Prostate gland (tissue), 2 donors: ENCODE data around the gene PDE6G. TPM values are rescaled to one million over a fixed set of nuclear protein-coding genes. Genes with fewer than 3 reads are reported as not detected.

Experiments used
- DNase-seq: peaks from one replicate; pipeline ENCODE4 v3.0.0-alpha.2; 2019; ENCODE audit warnings: low spot score
- H3K27ac ChIP-seq, 2 donors: fragments of 200-600 bp; sonication (generic); 2 replicates each; pipeline ENCODE4 v1.5.1; 2017 to 2019
- H3K27me3 ChIP-seq: fragments of 200-600 bp; sonication (generic); replicated peaks from 2 replicates; pipeline ENCODE4 v1.5.1; 2019; ENCODE audit not compliant: insufficient read depth
- H3K36me3 ChIP-seq, 2 donors: fragments of 200-600 bp; sonication (generic); 1 replicate in 1 of 2; 2 replicates in 1 of 2; pipeline versions ENCODE4 v1.5.1 to v1.8.1; 2017 to 2019
- H3K4me1 ChIP-seq: fragments of 200-600 bp; sonication (generic); replicated peaks from 2 replicates; pipeline ENCODE4 v1.5.1; 2019
- H3K4me3 ChIP-seq, 2 donors: fragments of 200-600 bp; sonication (generic); 2 replicates each; pipeline ENCODE4 v1.5.1; 2017 to 2019
- H3K9me3 ChIP-seq: fragments of 200-600 bp; sonication (generic); 2 replicates; pipeline ENCODE4 v1.5.1; 2017
- POLR2A ChIP-seq: fragments of 450-650 bp; IDR thresholded peaks from one replicate; pipeline ENCODE4 v1.6.1; 2016; ENCODE audit warnings: antibody characterized with exemption, mild to moderate bottlenecking
- POLR2AphosphoS5 ChIP-seq: sonication (generic); formaldehyde crosslinking; IDR thresholded peaks from one replicate; pipeline ENCODE4 v1.6.1; 2017; ENCODE audit warnings: antibody characterized with exemption
- whole genome bisulfite sequencing: methylation state at CpG from one replicate; pipeline ENCODE4 v1.1.5; 2018; 5-methylcytosine and 5-hydroxymethylcytosine counted together
- intact Hi-C: fragments of 100-400 bp; cut with DNase I; formaldehyde crosslinking; loops from one replicate; pipeline ENCODE4 v1.14.2; 2022
- total RNA-seq, 2 donors: library from RNA; depleted of rRNA; stranded (reverse); fragments of >200 nt; gene quantifications; one replicate each; pipeline ENCODE4 v1.1.0, GENCODE V29; 2016
- TF ChIP-seq, protein P1 (sequence below), 4 experiments: fragments of 200-600 bp in 2 of 4; fragments of 450-650 bp in 2 of 4; sonication (generic) in 2 of 4; IDR thresholded peaks; 1 replicate in 3 of 4; 2 replicates in 1 of 4; pipeline ENCODE4 v1.5.1; 2016 to 2019; ENCODE audit warnings: antibody characterized with exemption in 4 of 4, mild to moderate bottlenecking in 2 of 4, moderate library complexity in 2 of 4

The PDE6G gene
- total RNA-seq, 2 donors from 2014 or later: not detected

GRCh38 chr17:81612172-81612970 lies 44.0 kb downstream of the PDE6G start:
- intact Hi-C loops: no loop called here
- WGBS: 78% methylated on average over 16 of the region's 16 CpGs
- H3K27ac ChIP-seq: no peak overlapping the region
- no peak overlapping the region for H3K4me3 ChIP-seq
- H3K36me3 ChIP-seq: no peaks in the 10 kb centered on the region
- H3K9me3 ChIP-seq: no peaks in the 10 kb centered on the region
- H3K27me3 ChIP-seq: no peaks in the 10 kb centered on the region
- no peaks in the 10 kb centered on the region for H3K4me1 ChIP-seq
- TF ChIP-seq POLR2AphosphoS5: no peak
- TF ChIP-seq POLR2A: no peak
- TF ChIP-seq, protein P1, sequence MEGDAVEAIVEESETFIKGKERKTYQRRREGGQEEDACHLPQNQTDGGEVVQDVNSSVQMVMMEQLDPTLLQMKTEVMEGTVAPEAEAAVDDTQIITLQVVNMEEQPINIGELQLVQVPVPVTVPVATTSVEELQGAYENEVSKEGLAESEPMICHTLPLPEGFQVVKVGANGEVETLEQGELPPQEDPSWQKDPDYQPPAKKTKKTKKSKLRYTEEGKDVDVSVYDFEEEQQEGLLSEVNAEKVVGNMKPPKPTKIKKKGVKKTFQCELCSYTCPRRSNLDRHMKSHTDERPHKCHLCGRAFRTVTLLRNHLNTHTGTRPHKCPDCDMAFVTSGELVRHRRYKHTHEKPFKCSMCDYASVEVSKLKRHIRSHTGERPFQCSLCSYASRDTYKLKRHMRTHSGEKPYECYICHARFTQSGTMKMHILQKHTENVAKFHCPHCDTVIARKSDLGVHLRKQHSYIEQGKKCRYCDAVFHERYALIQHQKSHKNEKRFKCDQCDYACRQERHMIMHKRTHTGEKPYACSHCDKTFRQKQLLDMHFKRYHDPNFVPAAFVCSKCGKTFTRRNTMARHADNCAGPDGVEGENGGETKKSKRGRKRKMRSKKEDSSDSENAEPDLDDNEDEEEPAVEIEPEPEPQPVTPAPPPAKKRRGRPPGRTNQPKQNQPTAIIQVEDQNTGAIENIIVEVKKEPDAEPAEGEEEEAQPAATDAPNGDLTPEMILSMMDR (IDR thresholded peaks at IDR 0.05): no peak
- no peak for DNase-seq

DNA sequence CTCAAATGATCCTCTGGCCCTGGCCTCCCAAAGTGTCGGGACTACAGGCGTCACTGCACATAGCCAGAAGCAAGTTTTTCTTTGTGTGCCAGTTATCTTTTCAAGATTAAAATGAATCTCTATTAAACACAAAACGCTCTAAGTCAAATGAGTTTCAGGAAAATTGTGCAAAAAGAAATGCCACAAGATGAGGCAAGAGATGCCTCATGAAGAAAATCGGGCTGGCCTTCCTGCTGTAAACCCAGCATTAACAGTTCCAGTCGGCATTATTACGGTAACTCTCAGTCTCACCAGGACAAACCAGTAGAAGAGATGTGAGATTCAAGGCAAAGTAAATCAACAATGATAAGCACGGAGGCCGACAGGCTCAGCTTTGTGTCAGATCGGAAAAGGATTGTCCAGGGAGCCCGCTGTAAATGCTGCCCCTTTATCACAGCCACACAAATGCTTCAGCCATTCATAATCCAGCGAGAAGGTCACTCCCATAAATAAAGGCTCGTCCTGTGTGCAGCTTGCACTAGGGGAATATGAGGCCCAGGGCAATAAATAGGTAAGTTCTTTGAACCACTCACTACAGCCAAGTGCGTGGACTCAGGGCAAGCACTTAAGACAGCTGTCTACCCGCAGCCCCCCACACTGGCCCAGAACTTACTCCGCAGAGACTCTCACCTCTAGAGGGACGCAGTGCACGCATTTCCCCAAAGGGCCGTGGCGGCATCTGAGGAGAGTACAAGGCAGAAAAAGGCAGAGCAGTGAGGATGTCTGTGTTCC lies 46.6 kb downstream of the PDE6G start:
- Histone ChIP-seq H3K27me3 (no peaks in the 10 kb centered on the region), H3K4me3 (no peak overlapping the region), H3K27ac (no peak overlapping the region), H3K9me3 (no peaks in the 10 kb centered on the region), H3K36me3 (peaks cover 0 to 9% of the 10 kb centered on the region in 2 donors), H3K4me1 (no peaks in the 10 kb centered on the region)
- DNase-seq: no peak
- 89% methylated on average over 19 of the region's 19 CpGs for whole genome bisulfite sequencing
- TF ChIP-seq, protein P1 (IDR thresholded peaks at IDR 0.05): no peak
- TF ChIP-seq POLR2A (no peak), POLR2AphosphoS5 (no peak)
- intact Hi-C loops: no loop called here

DNA sequence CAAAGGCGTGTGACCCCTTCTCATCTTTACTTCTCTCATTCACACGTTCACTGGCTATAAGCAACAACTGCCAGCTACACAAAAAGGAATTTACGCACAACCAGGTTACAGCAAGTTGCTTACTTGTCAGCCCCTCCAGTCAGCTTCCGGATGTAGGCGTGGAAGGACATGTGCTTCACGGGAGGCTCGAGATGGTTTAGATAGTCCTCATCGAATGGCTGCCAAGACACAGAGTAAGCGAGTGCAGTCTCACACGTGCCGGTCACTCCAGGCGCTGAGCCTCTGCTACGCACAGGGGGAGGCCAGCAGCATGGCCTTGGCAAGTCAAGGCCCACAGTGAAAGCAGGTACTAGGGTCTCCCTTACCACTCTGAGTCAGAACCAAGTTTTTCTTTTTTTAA lies 47.7 kb downstream of the PDE6G start:
- TF ChIP-seq, protein P1 (IDR thresholded peaks at IDR 0.05): no peak
- TF ChIP-seq POLR2A (no peak), POLR2AphosphoS5 (no peak)
- H3K36me3 ChIP-seq: peaks cover 5 to 17% of the 10 kb centered on the region in 2 donors
- no peak for DNase-seq
- no peaks in the 10 kb centered on the region for H3K4me1 ChIP-seq
- H3K27ac ChIP-seq: no peak overlapping the region
- H3K27me3 ChIP-seq: no peaks in the 10 kb centered on the region
- intact Hi-C loops: no loop called here
- no peak overlapping the region for H3K4me3 ChIP-seq
- H3K9me3 ChIP-seq: no peaks in the 10 kb centered on the region
- WGBS: 81% methylated on average over 13 of the region's 13 CpGs

- TF ChIP-seq POLR2AphosphoS5 (no peak), POLR2A (no peak)
- TF ChIP-seq, protein P1 (IDR thresholded peaks at IDR 0.05): no peak
- DNase-seq: no peak
- Histone ChIP-seq H3K27ac (no peak overlapping the region), H3K4me1 (no peaks in the 10 kb centered on the region), H3K9me3 (no peaks in the 10 kb centered on the region), H3K27me3 (no peaks in the 10 kb centered on the region), H3K36me3 (peaks cover 5 to 17% of the 10 kb centered on the region in 2 donors), H3K4me3 (no peak overlapping the region)
- WGBS: 97% methylated on average over 4 of the region's 4 CpGs
- intact Hi-C loops: no loop called here
These were observed 48.3 kb downstream of the PDE6G start for GRCh38 chr17:81608082-81608481.
